Activated B cell treated with CpG ODN at 0.5 μM for 24 hours (primary cell): Measurements from ENCODE around the gene HHEX. TPM values are rescaled to one million over a fixed set of nuclear protein-coding genes. Genes with fewer than 3 reads are reported as not detected.

ENCODE experiments used
- ATAC-seq: fragments of 200-7000 bp; cut with Tn5 transposase; one replicate; pipeline ENCODE4 v1.10.0; 2021; ENCODE audit warnings: low read depth, mild to moderate bottlenecking, moderate library complexity
- CTCF ChIA-PET: fragments of 350-600 bp; sonication (Branson Sonifier 250); formaldehyde crosslinking; loops from one replicate; lab custom pipeline; 2021; ENCODE audit warnings: antibody characterized with exemption; lab: Charles Lee
- POLR2A ChIA-PET: fragments of 350-600 bp; sonication (Branson Sonifier 250); formaldehyde crosslinking; loops from one replicate; lab custom pipeline; 2021; ENCODE audit warnings: antibody characterized with exemption; lab: Charles Lee
- DNase-seq: peaks from one replicate; pipeline ENCODE4 v3.0.0; 2022
- H3K27ac Mint-ChIP-seq: one replicate; pipeline ENCODE4 v1.8.0; 2020; ENCODE audit warnings: mixed read lengths
- H3K27me3 Mint-ChIP-seq: one replicate; pipeline ENCODE4 v1.8.0; 2021; ENCODE audit warnings: mixed read lengths
- H3K36me3 Mint-ChIP-seq: one replicate; pipeline ENCODE4 v1.8.0; 2021; ENCODE audit warnings: low read depth, mixed read lengths
- H3K4me1 Mint-ChIP-seq: one replicate; pipeline ENCODE4 v1.8.0; 2021; ENCODE audit warnings: mixed read lengths
- H3K4me3 Mint-ChIP-seq: one replicate; pipeline ENCODE4 v1.8.0; 2020; ENCODE audit warnings: mild to moderate bottlenecking, mixed read lengths
- H3K9me3 Mint-ChIP-seq: one replicate; pipeline ENCODE4 v1.8.0; 2020; ENCODE audit warnings: mixed read lengths
- CTCF ChIP-seq: fragments of 200-600 bp; IDR thresholded peaks from one replicate; pipeline ENCODE4 v1.8.0; 2022; ENCODE audit warnings: antibody characterized with exemption, mild to moderate bottlenecking
- intact Hi-C: fragments of 100-400 bp; cut with micrococcal nuclease; formaldehyde crosslinking; loops from one replicate; pipeline ENCODE4 v1.15.1; 2024
- total RNA-seq: library from RNA; stranded (reverse); gene quantifications from 2 replicates; pipeline ENCODE4 v1.2.3, GENCODE V29; 2022

The HHEX gene
- total RNA-seq, 1 donor from 2014 or later = 55.1 TPM

GRCh38 chr10:92688927-92689662 is 660 bp upstream of the HHEX start:
- POLR2A ChIA-PET = interaction anchor here (0.7 to 7.5 kb wide), 22 partner anchors 8 to 158 kb away, joined by 3 to 154 read pairs (median 15); partner anchors contain the start of genes EXOC6 and KIF11
- H3K27me3 Mint-ChIP-seq = no peaks in the 10 kb centered on the region
- H3K9me3 Mint-ChIP-seq = peaks cover 7% of the 10 kb centered on the region
- DNase-seq (no peak), ATAC-seq (peak; percentile 8)
- peak overlapping the region; percentile 86 for H3K4me3 Mint-ChIP-seq
- CTCF ChIA-PET = interaction anchor here (0.5 to 5.8 kb wide), 12 partner anchors 23 to 175 kb away, joined by 3 to 33 read pairs (median 4); partner anchors contain the start of gene EXOC6
- TF ChIP-seq CTCF = no peak
- intact Hi-C loops = loop anchor here (1.0 kb wide), 7 partner anchors 23 to 191 kb away; no protein-coding TSS in a partner anchor
- H3K36me3 Mint-ChIP-seq = peaks cover 31% of the 10 kb centered on the region
- peak overlapping the region; percentile 85 for H3K27ac Mint-ChIP-seq
- peaks cover 38% of the 10 kb centered on the region for H3K4me1 Mint-ChIP-seq

- peak; percentile 75 for DNase-seq
- H3K36me3 Mint-ChIP-seq = peaks cover 39% of the 10 kb centered on the region
- CTCF ChIA-PET = interaction anchor here (0.6 to 5.8 kb wide), 15 partner anchors 9 to 190 kb away, joined by 3 to 33 read pairs (median 3); partner anchors contain the start of gene EXOC6
- TF ChIP-seq CTCF = no peak
- peaks cover 2% of the 10 kb centered on the region for H3K9me3 Mint-ChIP-seq
- H3K4me1 Mint-ChIP-seq = peaks cover 49% of the 10 kb centered on the region
- POLR2A ChIA-PET = interaction anchor here (0.6 to 7.5 kb wide), 35 partner anchors 9 to 452 kb away, joined by 3 to 154 read pairs (median 9); partner anchors contain the start of genes EXOC6, IDE and KIF11
- peak overlapping the region; percentile 83 for H3K4me3 Mint-ChIP-seq
- intact Hi-C loops = loop anchor here (1.0 kb wide), 1 partner anchor 158 kb away; the partner anchor contains the start of gene EXOC6
- peak overlapping the region; percentile 92 for H3K27ac Mint-ChIP-seq
- ATAC-seq = peak; percentile 23
- no peaks in the 10 kb centered on the region for H3K27me3 Mint-ChIP-seq
Observed at GRCh38 chr10:92690211-92690914, 608 bp downstream of the HHEX start.

- intact Hi-C loops = loop anchor here (1.0 kb wide), 2 partner anchors 8 to 157 kb away; partner anchors contain the start of gene EXOC6
- no peak for TF ChIP-seq CTCF
- H3K4me3 Mint-ChIP-seq = peak overlapping the region; percentile 83
- H3K36me3 Mint-ChIP-seq = peaks cover 41% of the 10 kb centered on the region
- peak overlapping the region; percentile 92 for H3K27ac Mint-ChIP-seq
- ChIA-PET CTCF (interaction anchor here (0.9 to 5.8 kb wide), 11 partner anchors 8 to 189 kb away, joined by 3 to 33 read pairs (median 3); partner anchors contain the start of gene EXOC6), POLR2A (interaction anchor here (0.6 to 7.5 kb wide), 29 partner anchors 10 to 453 kb away, joined by 3 to 154 read pairs (median 11); partner anchors contain the start of genes EXOC6, IDE and KIF11)
- H3K9me3 Mint-ChIP-seq = no peaks in the 10 kb centered on the region
- DNase-seq = no peak
- H3K27me3 Mint-ChIP-seq = no peaks in the 10 kb centered on the region
- peaks cover 49% of the 10 kb centered on the region for H3K4me1 Mint-ChIP-seq
- ATAC-seq = no peak
Observed at GRCh38 chr10:92690915-92691590, 1.3 kb downstream of the HHEX start.

- Mint-ChIP-seq H3K9me3 (no peaks in the 10 kb centered on the region), H3K36me3 (peaks cover 47% of the 10 kb centered on the region), H3K27ac (peak overlapping the region; percentile 92), H3K27me3 (no peaks in the 10 kb centered on the region), H3K4me3 (peak overlapping the region; percentile 83), H3K4me1 (peaks cover 51% of the 10 kb centered on the region)
- DNase-seq (peak; percentile 62), ATAC-seq (peak; percentile 7)
- POLR2A ChIA-PET = interaction anchor here (0.8 to 7.5 kb wide), 23 partner anchors 9 to 161 kb away, joined by 3 to 154 read pairs (median 12); partner anchors contain the start of genes EXOC6, IDE and KIF11
- TF ChIP-seq CTCF = no peak
- CTCF ChIA-PET = interaction anchor here (1.1 to 5.8 kb wide), 9 partner anchors 9 to 189 kb away, joined by 3 to 33 read pairs (median 4); partner anchors contain the start of gene EXOC6
- intact Hi-C loops = loop anchor here (1.0 kb wide), 1 partner anchor 8 kb away; no protein-coding TSS in a partner anchor
Observed at GRCh38 chr10:92691591-92692079, 1.9 kb downstream of the HHEX start.
